Neural crest cell (in vitro differentiated cells): Measurements from ENCODE around the gene TSPAN17. TPM values are rescaled to one million over a fixed set of nuclear protein-coding genes. Genes with fewer than 3 reads are reported as not detected.
"Not testable (repeated sequence)": the region's sequence is repeated elsewhere in the genome, so short reads cannot be mapped to it uniquely, and the experiment has no call there.

ENCODE experiments used
- DNase-seq: peaks from one replicate; pipeline ENCODE4 v3.0.0; 2021; ENCODE audit warnings: low read depth, mixed read lengths, low spot score
- H3K27ac Mint-ChIP-seq: one replicate; pipeline ENCODE4 v1.8.0; 2021; ENCODE audit warnings: mild to moderate bottlenecking, mixed read lengths; ENCODE audit not compliant: unreplicated experiment
- H3K27me3 Mint-ChIP-seq: 2 replicates; pipeline ENCODE4 v1.8.0; 2021; ENCODE audit warnings: low read depth, mild to moderate bottlenecking, mixed read lengths
- H3K36me3 Mint-ChIP-seq: 2 replicates; pipeline ENCODE4 v1.8.0; 2021; ENCODE audit warnings: low read depth, mild to moderate bottlenecking, mixed read lengths
- H3K4me1 Mint-ChIP-seq: 2 replicates; pipeline ENCODE4 v1.8.0; 2021; ENCODE audit warnings: mixed read lengths
- H3K4me3 Mint-ChIP-seq: one replicate; pipeline ENCODE4 v1.8.0; 2021; ENCODE audit warnings: mild to moderate bottlenecking, mixed read lengths
- H3K9me3 Mint-ChIP-seq: 2 replicates; pipeline ENCODE4 v1.8.0; 2021; ENCODE audit warnings: mixed read lengths
- CTCF ChIP-seq: fragments of 200-600 bp; sonication (generic); conservative IDR thresholded peaks from 2 replicates; pipeline ENCODE4 v1.5.0; 2021; ENCODE audit warnings: antibody characterized with exemption, mild to moderate bottlenecking
- total RNA-seq: library from RNA; stranded (reverse); gene quantifications from 2 replicates; pipeline ENCODE4 v1.2.1, GENCODE V29; 2021

Gene TSPAN17
- total RNA-seq, 1 donor from 2014 or later: 40.9 TPM

- no peaks in the 10 kb centered on the region for H3K36me3 Mint-ChIP-seq
- no peak overlapping the region for H3K27ac Mint-ChIP-seq
- no peak for TF ChIP-seq CTCF
- H3K27me3 Mint-ChIP-seq: peaks cover 83% of the 10 kb centered on the region
- DNase-seq: no peak
- H3K9me3 Mint-ChIP-seq: no peaks in the 10 kb centered on the region
- no peak overlapping the region for H3K4me3 Mint-ChIP-seq
- H3K4me1 Mint-ChIP-seq: peaks cover 6% of the 10 kb centered on the region
Observed at GRCh38 chr5:176694146-176694545, 46.9 kb downstream of the TSPAN17 start.

- Mint-ChIP-seq H3K4me3 (no peak overlapping the region), H3K9me3 (no peaks in the 10 kb centered on the region), H3K36me3 (no peaks in the 10 kb centered on the region), H3K4me1 (peaks cover 6% of the 10 kb centered on the region), H3K27me3 (peaks cover 80% of the 10 kb centered on the region), H3K27ac (no peak overlapping the region)
- DNase-seq: no peak
- TF ChIP-seq CTCF: no peak
Observed at GRCh38 chr5:176694631-176695030, 47.3 kb downstream of the TSPAN17 start.

- peaks cover 78% of the 10 kb centered on the region for H3K27me3 Mint-ChIP-seq
Observed at GRCh38 chr5:176695073-176695472, 47.8 kb downstream of the TSPAN17 start.

GRCh38 chr5:176697267-176697933 is 50.1 kb downstream of the TSPAN17 start:
- Mint-ChIP-seq H3K4me3 (no peak overlapping the region), H3K9me3 (no peaks in the 10 kb centered on the region), H3K27ac (no peak overlapping the region), H3K36me3 (no peaks in the 10 kb centered on the region), H3K4me1 (peaks cover 9% of the 10 kb centered on the region), H3K27me3 (peaks cover 79% of the 10 kb centered on the region)
- no peak for DNase-seq
- no peak for TF ChIP-seq CTCF

More at GRCh38 chr5:176695073-176695472, 47.8 kb downstream of the TSPAN17 start:
- Mint-ChIP-seq H3K4me3 (no peak overlapping the region), H3K9me3 (no peaks in the 10 kb centered on the region), H3K4me1 (peaks cover 7% of the 10 kb centered on the region), H3K27ac (no peak overlapping the region), H3K36me3 (no peaks in the 10 kb centered on the region)
- no peak for DNase-seq
- TF ChIP-seq CTCF: no peak

- Mint-ChIP-seq H3K27ac (no peak overlapping the region), H3K9me3 (no peaks in the 10 kb centered on the region), H3K4me1 (peaks cover 9% of the 10 kb centered on the region), H3K4me3 (no peak overlapping the region), H3K36me3 (no peaks in the 10 kb centered on the region), H3K27me3 (peaks cover 74% of the 10 kb centered on the region)
- no peak for DNase-seq
- no peak for TF ChIP-seq CTCF
Observed at GRCh38 chr5:176697934-176698538, 50.8 kb downstream of the TSPAN17 start.

- not testable (repeated sequence) for H3K9me3 Mint-ChIP-seq, H3K4me1 Mint-ChIP-seq, H3K36me3 Mint-ChIP-seq, H3K4me3 Mint-ChIP-seq, DNase-seq, H3K27ac Mint-ChIP-seq
- peaks cover 60% of the 10 kb centered on the region for H3K27me3 Mint-ChIP-seq
Observed at GRCh38 chr5:176699446-176699845, 52.2 kb downstream of the TSPAN17 start.
